Stimulated activated CD4-positive, alpha-beta T cell treated with anti-CD3 and anti-CD28 coated beads, Interleukin-1b, Interleukin-23, amount 100 ng/mL, for 48 hours (primary cell): ENCODE results near the gene C1GALT1.
"Not testable (repeated sequence)": the region's sequence is repeated elsewhere in the genome, so short reads cannot be mapped to it uniquely, and the experiment has no call there.

ENCODE experiments used
- DNase-seq: peaks from one replicate; pipeline ENCODE4 v3.0.0-alpha.2; 2020

Gene C1GALT1

DNA sequence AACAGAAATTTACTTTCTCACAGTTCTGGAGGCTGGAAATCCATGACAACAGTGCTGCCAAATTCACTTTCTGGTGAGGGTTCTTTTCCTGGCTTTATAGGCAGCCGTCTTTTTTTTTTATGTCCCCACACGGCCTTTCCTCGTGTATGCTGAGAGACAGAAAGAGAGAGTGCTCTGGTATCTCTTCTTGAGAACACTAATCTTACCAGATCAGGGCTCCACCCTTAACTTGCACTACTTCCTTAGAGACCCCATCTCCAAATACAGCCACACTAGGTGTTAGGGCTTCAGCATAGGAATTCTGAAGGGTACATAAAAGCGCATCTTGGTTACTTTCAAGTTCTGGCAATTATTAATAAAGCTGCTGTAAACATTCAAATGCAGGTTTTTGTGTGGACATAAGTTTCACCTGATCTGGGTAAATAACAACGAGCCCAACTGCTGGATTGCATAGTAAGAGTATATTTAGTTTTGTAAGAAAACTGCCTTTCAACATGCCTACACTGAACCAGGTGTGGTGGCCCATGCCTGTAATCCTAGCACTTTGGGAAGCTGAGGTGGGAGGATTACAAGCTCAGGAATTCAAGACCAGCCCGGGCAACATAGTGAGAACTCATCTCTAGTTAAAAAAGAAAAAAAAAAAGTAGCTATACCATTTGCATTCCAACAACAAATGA, 8.2 kb upstream of the C1GALT1 start:
- no peak for DNase-seq

DNA sequence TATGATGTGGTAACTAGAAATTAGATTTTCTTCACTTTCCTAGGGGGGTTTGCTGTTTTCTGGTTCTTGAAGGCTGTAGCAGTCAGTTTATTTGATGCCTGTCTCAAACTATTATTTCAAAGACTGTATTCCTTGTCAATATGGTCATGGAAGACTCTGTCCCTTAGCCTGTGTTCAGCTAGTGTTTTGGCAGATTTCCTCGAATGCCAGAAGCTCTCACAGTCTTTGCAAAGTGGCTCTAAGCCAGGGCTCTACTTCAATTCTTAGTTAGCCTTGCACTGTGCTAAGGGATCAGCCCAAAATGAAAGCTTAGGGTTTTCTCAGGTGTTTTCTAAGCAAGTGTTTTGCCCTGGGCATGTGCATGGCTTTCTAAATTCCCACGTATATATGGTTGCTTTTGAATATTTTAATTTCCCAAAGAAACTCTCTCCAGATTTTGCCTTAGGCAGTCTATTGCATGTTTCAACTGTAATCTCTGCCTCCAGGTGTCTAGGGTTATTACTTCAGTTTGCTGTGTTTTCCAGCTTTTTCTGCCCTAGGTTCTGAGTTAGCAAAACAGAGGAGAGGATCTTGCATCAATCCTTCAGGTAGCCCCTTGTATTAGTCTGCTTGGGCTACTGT, 7.2 kb upstream of the C1GALT1 start:
- DNase-seq = no peak

GRCh38 chr7:7176406-7177043, 5.8 kb upstream of the C1GALT1 start:
- DNase-seq = no peak

DNA sequence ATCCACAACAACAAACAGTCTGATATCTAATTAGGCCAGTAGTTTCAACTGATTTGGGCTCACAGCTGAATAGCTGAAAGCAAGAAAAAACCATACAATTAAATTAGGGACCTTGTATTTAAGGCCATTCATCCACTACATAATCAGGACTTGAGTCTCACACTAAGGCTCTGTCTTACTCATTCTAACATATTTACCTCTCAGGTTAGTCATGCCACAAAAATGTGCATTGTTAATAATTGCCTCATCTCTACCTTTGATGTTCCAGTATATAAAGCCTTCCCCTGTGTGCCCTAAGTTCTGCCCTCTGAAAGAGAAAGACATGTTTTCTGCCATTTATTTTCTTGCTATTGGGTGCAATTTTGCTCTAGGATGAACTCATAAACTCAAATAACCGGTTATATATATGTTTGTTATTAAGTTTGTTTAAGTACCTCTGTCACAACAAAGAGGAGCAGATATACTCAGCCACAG, 5.3 kb upstream of the C1GALT1 start:
- DNase-seq = no peak

GRCh38 chr7:7178081-7178480, 4.3 kb upstream of the C1GALT1 start:
- DNase-seq = no peak

GRCh38 chr7:7178906-7179305, 3.4 kb upstream of the C1GALT1 start:
- DNase-seq = no peak

DNA sequence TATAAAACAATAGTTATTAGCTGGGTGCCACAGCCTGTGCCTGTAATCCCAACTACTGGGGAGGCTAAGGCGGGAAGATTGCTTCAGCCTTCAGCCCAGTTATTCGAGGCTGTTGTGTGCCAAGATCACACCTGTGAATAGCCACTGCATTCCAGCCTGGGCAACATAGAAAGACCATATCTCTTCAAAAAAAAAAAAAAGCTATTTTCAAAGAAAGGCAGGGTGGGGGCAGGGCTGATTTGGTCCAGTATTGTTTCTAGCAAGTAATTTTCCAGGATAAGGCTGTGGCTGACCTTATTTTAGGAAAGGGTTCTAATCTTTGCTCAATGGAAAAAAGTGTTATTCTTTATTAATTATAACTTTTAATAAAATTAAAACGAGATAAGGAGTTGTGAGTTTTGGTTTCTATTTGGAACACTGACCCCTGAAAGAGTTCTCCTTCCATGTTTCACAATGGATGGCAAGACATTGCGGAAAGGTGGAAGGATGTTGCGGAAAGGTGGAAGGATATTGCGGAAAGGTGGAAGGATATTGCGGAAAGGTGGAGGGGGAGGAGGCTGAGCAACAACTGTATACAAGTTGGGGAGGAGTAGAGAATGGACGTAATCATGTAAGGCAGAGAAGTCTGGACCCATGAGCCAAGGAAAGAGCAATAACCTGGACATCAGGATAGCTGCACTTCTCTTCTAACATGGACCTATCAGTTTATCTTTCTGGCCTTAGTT, 1.5 kb upstream of the C1GALT1 start:
- DNase-seq = no peak

- DNase-seq = peak; percentile 31
These were observed 707 bp upstream of the C1GALT1 start for GRCh38 chr7:7181519-7182155.

- DNase-seq = peak; percentile 40
These were observed 905 bp downstream of the C1GALT1 start for GRCh38 chr7:7183061-7183837.

DNA sequence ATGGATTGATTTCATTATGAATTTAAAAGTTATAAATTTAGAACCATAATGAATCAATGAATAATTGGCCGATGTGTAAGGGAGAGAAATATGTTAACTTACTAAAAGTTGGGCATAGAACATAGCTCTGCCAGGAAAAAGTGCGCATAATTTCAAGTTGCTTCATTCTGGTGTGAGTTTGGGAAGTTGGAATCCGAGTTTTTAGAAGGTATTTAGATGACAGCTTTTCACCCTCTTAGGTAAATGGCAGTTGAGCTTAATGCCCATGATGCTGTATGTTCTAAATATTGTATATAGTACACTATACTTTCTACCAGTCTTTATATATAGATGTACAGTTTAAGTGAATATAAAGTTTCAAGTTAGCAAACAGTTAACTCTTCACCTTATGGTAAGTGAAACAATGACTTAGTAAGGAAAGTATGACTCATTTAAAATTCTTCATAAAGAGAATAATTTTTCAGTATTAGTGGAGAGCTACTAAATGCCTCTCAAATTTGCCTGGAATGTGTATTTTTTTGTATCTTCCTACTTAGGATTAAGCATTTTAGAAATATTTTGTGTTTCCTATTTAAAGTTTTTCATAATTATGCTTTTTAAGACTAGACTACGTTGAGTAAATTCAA, 1.6 kb downstream of the C1GALT1 start:
- DNase-seq = no peak

DNA sequence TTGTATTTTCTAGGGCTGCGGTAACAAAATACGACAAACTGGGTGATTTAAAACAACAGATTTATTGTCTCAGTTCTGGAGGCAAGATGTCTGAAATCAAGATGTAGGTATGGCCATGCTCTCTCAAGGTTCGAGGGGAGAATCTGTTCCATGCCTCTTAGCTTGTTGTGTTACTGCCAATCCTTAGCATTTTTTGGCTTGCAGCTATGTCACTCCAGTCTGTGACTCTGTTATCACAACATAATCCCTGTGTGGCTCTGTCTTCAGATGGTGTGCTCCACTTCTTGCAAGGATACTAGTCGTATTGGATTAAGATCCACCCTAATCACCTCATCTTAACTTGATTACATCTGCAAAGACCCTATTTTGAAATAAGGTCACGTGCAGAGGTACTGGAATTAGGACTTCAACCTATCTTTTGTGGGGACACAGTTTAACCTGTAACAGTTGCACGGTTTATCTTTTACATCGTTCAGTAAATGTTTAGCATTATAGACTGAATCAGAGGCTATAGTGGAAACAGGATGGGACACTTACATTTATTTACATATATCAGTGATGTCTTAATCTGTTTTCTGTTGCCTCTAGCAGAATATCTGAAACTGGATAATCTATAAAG, 3.1 kb downstream of the C1GALT1 start:
- no peak for DNase-seq

DNA sequence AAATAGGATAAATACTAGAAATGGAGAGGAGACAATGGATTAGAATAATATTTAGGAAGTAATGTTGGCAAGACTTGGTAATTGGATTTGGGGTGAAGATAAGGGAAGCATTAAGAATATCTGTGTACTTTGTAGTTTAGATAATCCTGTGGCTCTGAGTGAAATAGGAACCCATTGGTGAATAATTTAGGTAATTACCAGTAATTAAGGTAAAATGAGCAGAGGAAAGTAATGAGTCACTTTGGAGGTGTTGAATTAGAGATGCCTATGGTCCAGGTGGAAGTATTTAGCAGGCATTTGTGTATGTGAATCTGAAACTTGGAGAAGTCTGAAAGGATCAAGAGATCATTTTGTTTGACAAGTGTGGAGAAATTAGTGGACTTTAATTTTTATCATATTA, 5.7 kb downstream of the C1GALT1 start:
- no peak for DNase-seq

DNA sequence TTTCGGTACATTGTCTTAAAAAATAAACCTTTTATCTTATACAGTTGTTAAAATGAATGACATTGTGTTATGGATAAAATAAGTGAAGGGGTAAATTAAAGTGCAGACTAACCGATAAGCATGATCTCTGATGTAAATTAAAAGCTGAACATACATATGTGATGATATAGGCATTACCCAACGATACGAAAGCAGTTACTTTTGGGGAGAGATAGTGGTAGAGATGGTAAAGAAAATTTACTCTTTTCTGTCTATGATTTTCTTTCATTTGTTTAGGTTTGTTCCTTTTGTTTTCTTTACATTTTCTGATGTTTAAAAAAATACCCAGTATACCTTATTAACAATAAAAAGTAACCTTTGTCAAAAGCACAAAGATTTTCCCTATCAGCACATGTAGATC, 6.4 kb downstream of the C1GALT1 start:
- DNase-seq = no peak

GRCh38 chr7:7190142-7190541, 7.8 kb downstream of the C1GALT1 start:
- no peak for DNase-seq

DNA sequence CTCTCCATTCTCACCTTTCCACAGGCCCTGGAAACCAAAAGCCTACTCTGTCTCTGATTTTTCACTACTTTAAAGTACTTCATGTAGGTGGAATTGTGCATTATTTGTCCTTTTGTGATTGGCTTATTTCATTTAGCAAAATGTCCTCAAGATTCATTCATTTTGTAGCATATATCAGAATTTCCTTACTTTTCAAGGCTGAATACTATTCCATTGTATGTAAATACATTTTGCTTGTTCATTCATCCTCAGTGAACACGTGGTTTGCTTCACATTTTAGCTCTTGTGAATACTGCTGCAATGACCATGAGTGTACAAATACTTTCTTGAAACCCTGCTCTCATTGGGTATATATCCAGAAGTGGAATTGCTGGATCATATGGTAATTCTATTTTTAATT, 8.8 kb downstream of the C1GALT1 start:
- no peak for DNase-seq

DNA sequence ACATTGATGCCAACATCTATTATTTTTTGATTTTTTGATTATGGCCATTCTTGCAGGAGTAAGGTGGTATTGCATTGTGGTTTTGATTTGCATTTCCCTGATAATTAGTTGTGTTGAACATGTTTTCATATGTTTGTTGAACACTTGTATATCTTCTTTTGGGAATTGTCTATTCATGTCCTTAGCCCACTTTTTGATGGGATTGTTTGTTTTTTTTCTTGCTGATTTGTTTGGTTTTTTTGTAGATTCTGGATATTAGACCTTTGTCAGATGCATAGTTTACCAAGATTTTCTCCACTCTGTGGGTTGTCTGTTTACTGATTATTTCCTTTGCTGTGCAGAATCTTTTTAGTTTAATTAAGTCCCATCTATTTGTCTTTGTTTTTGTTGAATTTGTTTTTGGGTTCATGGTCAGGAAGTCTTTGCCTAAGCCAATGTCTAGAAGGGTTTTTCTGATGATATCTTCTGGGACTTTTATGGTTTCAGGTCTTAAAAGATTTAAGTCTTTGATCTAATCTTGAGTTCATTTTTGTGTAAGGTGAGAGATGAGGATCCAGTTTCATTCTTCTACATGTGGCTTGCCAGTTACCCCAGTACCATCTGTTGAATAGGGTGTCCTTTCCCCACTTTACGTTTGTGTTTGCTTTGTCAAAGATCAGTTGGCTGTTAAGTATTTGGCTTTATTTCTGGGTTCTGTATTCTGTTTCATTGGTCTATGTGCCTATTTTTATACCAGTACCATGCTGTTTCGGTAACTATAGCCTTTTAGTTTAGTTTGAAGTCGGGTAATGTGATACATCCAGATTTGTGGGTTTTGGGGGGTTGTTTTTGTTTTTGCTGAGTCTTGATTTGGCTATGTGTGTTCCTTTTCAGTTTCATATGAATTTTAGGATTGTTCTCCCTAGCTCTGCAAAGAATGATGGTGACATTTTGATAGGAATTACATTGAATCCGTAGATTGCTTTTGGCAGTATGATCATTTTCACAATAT, 10.7 kb downstream of the C1GALT1 start:
- DNase-seq = not testable (repeated sequence)

DNA sequence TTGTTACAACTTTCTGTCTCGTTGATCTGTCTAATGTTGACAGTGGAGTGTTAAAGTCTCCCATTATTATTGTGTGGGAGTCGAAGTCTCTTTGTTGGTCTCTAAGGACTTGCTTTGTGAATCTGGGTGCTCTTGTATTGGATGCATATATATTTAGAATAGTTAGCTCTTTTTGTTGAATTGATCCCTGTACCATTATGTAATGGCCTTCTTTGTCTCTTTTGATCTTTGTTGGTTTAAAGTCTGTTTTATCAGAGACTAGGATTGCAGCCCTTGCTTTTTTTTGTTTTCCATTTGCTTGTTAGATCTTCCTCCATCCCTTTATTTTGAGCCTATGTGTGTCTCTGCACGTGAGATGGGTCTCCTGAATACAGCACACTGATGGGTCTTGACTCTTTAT, 17.2 kb downstream of the C1GALT1 start:
- not testable (repeated sequence) for DNase-seq

DNA sequence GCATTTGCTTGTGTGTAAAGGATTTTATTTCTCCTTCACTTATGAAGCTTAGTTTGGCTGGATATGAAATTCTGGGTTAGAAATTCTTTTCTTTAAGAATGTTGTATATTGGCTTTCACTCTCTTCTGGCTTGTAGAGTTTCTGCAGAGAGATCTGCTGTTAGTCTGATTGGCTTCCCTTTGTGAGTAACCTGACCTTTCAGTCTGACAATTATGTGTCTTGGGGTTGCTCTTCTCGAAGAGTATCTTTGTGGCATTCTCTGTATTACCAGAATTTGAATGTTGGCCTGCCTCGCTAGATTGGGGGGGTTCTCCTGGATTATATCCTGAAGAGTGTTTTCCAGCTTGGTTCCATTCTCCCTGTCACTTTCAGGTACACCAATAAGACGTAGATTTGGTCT, 17.9 kb downstream of the C1GALT1 start:
- not testable (repeated sequence) for DNase-seq

- peak; percentile 18 for DNase-seq
These were observed 19.4 kb downstream of the C1GALT1 start for GRCh38 chr7:7201578-7202374.
